Activated CD4-positive, alpha-beta T cell treated with anti-CD3 and anti-CD28 coated beads for 36 hours (primary cell): Measurements from ENCODE around the gene OR11G2. TPM values are rescaled to one million over a fixed set of nuclear protein-coding genes. Genes with fewer than 3 reads are reported as not detected.
"Not testable (repeated sequence)": the region's sequence is repeated elsewhere in the genome, so short reads cannot be mapped to it uniquely, and the experiment has no call there.

Experiments used
- ATAC-seq: fragments of 200-7000 bp; cut with Tn5 transposase; one replicate; pipeline ENCODE4 v1.10.0; 2021; ENCODE audit warnings: mild to moderate bottlenecking, moderate library complexity
- CTCF ChIA-PET: fragments of 350-600 bp; sonication (Branson Sonifier 250); formaldehyde crosslinking; loops from one replicate; lab custom pipeline; 2021; ENCODE audit warnings: antibody characterized with exemption; lab: Charles Lee
- POLR2A ChIA-PET: fragments of 350-600 bp; sonication (Branson Sonifier 250); formaldehyde crosslinking; loops from one replicate; lab custom pipeline; 2021; ENCODE audit warnings: antibody characterized with exemption, inconsistent platforms; lab: Charles Lee
- DNase-seq: peaks from one replicate; pipeline ENCODE4 v3.0.0-alpha.2; 2020
- H3K27ac Mint-ChIP-seq: one replicate; pipeline ENCODE4 v1.8.0; 2021; ENCODE audit warnings: mixed read lengths
- H3K27me3 Mint-ChIP-seq: one replicate; pipeline ENCODE4 v1.8.0; 2021; ENCODE audit warnings: mixed read lengths
- H3K36me3 Mint-ChIP-seq: one replicate; pipeline ENCODE4 v1.8.0; 2021; ENCODE audit warnings: low read depth, mixed read lengths
- H3K4me1 Mint-ChIP-seq: one replicate; pipeline ENCODE4 v1.8.0; 2021; ENCODE audit warnings: mixed read lengths
- H3K4me3 Mint-ChIP-seq: one replicate; pipeline ENCODE4 v1.8.0; 2021; ENCODE audit warnings: mild to moderate bottlenecking, moderate library complexity, mixed read lengths
- H3K9me3 Mint-ChIP-seq: one replicate; pipeline ENCODE4 v1.8.0; 2021; ENCODE audit warnings: low read depth, mixed read lengths
- intact Hi-C, 2 experiments: fragments of 100-400 bp; cut with DNase I in 1 of 2; cut with micrococcal nuclease in 1 of 2; formaldehyde crosslinking; loops; one replicate each; pipeline versions ENCODE4 v1.14.2 to v1.15.1; 2022 to 2024; cut with DNase I, micrococcal nuclease
- total RNA-seq, 2 experiments: library from RNA; stranded (reverse); gene quantifications; one replicate each; pipeline ENCODE4 v1.2.3, GENCODE V29; 2021

Gene OR11G2
- total RNA-seq, 2 experiments from 2014 or later = not detected

DNA sequence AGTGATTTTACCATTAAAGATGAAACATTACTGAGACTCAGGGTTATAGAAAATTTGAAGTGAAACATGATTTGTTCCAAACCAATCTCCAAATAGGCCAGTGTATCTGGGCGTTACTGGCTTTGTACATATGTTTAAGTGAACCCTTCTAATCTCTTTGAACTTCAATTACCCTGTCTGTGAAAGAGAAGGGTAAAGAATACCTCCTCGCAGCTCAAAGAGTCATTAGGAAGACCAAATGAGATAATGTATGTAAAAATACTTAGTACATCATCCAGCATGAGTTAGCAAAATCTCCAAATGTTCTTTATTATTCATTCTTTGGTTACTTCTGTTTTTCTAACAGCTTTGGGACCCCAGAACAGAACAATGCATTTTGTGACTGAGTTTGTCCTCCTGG, 32.7 kb downstream of the OR11G2 start, which contains the start of gene OR11H6:
Gene OR11H6, plus strand, starts transcription at position 301 of the 400 bp plus-strand sequence. Its CDS starts 0 bp downstream, at position 301.
- Mint-ChIP-seq H3K27ac (no peak within 1 kb of the TSS), H3K4me3 (no peak within 1 kb of the TSS), H3K36me3 (no peaks in the 10 kb centered on the region), H3K4me1 (no peaks in the 10 kb centered on the region), H3K9me3 (no peaks in the 10 kb centered on the region), H3K27me3 (peaks cover 11% of the 10 kb centered on the region)
- CTCF ChIA-PET = no interaction called here
- no peak for DNase-seq
- POLR2A ChIA-PET = no interaction called here
- no peak for ATAC-seq
- intact Hi-C loops = no loop called here

DNA sequence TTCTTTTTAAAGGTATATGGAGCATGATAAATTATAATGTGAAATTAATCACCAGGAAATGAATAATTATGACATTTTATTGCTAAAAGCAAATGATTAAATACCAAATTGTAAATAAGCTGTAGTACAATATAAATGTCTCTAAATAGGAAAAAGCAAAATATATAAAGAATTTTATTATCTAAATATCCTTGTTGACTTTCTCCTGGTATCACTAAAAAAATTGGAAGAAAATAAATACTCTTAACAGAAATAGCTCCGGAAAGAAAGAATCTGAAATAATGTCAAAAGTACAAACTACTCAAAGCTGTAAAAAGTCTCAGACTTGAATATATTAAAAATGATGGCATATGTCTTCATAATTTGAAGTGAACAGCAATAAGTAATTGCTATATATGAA, 38.0 kb downstream of the OR11G2 start, which contains the start of gene OR11H7:
Gene OR11H7, plus strand, starts transcription at position 301 of the 400 bp plus-strand sequence.
- POLR2A ChIA-PET = no interaction called here
- ATAC-seq (no peak), DNase-seq (no peak)
- Mint-ChIP-seq H3K27me3 (peaks cover 9% of the 10 kb centered on the region), H3K9me3 (peaks cover 3% of the 10 kb centered on the region), H3K4me3 (no peak within 1 kb of the TSS), H3K4me1 (no peaks in the 10 kb centered on the region), H3K36me3 (no peaks in the 10 kb centered on the region), H3K27ac (no peak within 1 kb of the TSS)
- CTCF ChIA-PET = no interaction called here
- intact Hi-C loops = no loop called here

DNA sequence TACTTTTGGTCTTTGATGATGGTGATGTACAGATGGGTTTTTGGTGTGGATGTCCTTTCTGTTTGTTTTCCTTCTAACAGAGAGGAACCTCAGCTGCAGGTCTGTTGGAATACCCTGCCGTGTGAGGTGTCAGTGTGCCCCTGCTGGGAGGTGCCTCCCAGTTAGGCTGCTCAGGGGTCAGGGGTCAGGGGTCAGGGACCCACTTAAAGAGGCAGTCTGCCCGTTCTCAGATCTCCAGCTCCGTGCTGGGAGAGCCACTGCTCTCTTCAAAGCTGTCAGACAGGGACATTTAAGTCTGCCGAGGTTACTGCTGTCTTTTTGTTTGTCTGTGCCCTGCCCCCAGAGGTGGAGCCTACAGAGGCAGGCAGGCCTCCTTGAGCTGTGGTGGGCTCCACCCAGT, 44.7 kb downstream of the OR11G2 start:
- H3K27ac Mint-ChIP-seq, H3K4me1 Mint-ChIP-seq, H3K9me3 Mint-ChIP-seq, H3K4me3 Mint-ChIP-seq, DNase-seq, H3K36me3 Mint-ChIP-seq, POLR2A ChIA-PET, ATAC-seq, H3K27me3 Mint-ChIP-seq, CTCF ChIA-PET, intact Hi-C loops: not testable (repeated sequence)

DNA sequence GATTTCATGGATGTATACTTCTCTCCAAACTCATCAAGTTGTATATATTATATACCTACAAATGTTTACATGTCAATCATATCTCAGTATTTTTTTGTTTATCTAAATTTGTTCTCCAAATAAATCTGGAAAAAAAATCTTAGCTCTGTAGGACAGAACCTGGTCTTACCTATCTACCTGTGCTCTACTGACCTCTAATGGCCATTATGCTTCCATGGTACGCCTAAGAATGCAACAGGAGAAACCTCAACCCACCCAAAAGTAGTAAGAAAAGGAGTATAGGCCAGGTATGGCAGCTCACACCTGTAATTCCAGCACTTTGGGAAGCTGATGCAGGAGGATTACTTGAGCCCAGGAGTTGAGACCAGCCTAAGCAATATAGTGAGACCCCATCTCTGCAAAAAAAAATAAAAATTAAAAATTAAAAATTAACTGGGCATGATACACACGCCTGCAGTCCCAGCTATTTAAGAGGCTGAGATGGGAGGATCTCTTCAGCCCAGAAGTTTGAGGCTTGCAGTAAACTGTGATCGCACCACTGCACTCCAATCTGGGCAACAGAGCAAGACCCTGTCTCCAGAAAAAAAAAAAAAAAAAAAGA, 57.0 kb downstream of the OR11G2 start:
- DNase-seq (no peak), ATAC-seq (no peak)
- ChIA-PET POLR2A (no interaction called here), CTCF (no interaction called here)
- Mint-ChIP-seq H3K9me3 (peaks cover 6% of the 10 kb centered on the region), H3K4me3 (no peak overlapping the region), H3K36me3 (peaks cover 1% of the 10 kb centered on the region), H3K4me1 (no peaks in the 10 kb centered on the region), H3K27ac (no peak overlapping the region), H3K27me3 (no peaks in the 10 kb centered on the region)
- intact Hi-C loops = no loop called here

Other genes with a start within 250 kb of the OR11G2 start
- not detected for gene OR4K15, start 215.3 kb upstream of the OR11G2 start, total RNA-seq
- gene OR4Q2, start 188.7 kb upstream of the OR11G2 start, total RNA-seq = not detected
- gene OR4K14, start 171.6 kb upstream of the OR11G2 start, total RNA-seq = not detected
- not detected for gene OR4K13, start 154.9 kb upstream of the OR11G2 start, total RNA-seq
- not detected for gene OR4L1, start 130.9 kb upstream of the OR11G2 start, total RNA-seq
- gene OR4K17, start 80.2 kb upstream of the OR11G2 start, total RNA-seq = not detected
- not detected for gene OR4N5, start 52.1 kb upstream of the OR11G2 start, total RNA-seq
- gene OR11H6, start 32.8 kb downstream of the OR11G2 start, total RNA-seq = not detected
- gene OR11H7, start 38.1 kb downstream of the OR11G2 start, total RNA-seq = not detected
- not detected for gene OR11H4, start 48.4 kb downstream of the OR11G2 start, total RNA-seq
- gene TTC5, start 115.1 kb downstream of the OR11G2 start, total RNA-seq = 10 to 100 TPM; 21.6 to 23.5 TPM
- 10 to 100 TPM; 57.4 to 67.0 TPM for gene CCNB1IP1, start 142.4 kb downstream of the OR11G2 start, total RNA-seq
- gene PARP2, start 152.7 kb downstream of the OR11G2 start, total RNA-seq = 10 to 100 TPM; 39.4 to 41.8 TPM
- gene TEP1, start 222.6 kb downstream of the OR11G2 start, total RNA-seq = 10 to 100 TPM; 29.2 to 40.1 TPM
- gene KLHL33, start 245.3 kb downstream of the OR11G2 start, total RNA-seq = under 1 TPM; 0.05 to 0.09 TPM